ENCODE results near the gene OBSCN.
A peak's percentile ranks its signal among the peaks of the same experiment; 100 is the strongest.

OBSCN gene

DNA sequence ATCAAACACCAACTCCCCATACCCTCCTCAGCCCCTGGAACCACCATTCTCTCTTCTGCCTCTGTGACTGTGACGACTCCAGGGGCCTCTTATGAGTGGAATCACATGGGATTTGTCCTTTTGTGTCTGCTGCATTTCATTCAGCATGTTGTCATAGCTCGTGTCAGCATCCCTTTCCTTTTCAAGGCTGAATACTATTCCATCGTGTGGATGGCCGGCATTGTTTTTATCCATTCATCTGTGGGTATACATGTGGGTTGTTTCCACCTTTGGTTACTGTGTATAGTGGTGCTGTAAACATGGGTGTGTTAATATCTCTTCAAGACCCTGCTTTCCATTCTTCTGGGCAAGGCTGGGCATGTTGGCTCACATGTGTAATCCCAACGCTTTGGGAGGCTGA lies 17.1 kb upstream of the OBSCN start:
- no peak for DNase-seq (ENCODE audit: low read depth in 2 of 2)

DNA sequence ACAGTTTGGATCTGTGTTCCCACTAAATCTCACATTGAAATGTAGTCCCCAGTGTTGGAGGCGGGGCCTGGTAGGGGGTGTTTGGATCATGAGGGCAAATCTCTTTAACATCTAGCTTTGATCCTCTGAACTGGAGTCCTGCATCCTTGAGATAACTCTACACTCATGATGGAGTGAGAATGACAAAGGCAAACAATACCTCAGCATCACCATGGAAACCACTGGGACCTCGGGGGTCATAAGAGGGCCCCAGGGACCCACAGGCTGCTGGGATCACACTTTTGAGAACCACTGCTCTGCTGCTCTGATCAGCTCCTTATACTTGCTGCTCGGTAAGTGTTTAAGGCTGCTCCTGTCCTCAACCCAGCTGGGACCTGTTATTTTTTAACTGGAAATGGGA lies 13.4 kb upstream of the OBSCN start:
- no peak for DNase-seq (ENCODE audit: low read depth in 2 of 2)

DNA sequence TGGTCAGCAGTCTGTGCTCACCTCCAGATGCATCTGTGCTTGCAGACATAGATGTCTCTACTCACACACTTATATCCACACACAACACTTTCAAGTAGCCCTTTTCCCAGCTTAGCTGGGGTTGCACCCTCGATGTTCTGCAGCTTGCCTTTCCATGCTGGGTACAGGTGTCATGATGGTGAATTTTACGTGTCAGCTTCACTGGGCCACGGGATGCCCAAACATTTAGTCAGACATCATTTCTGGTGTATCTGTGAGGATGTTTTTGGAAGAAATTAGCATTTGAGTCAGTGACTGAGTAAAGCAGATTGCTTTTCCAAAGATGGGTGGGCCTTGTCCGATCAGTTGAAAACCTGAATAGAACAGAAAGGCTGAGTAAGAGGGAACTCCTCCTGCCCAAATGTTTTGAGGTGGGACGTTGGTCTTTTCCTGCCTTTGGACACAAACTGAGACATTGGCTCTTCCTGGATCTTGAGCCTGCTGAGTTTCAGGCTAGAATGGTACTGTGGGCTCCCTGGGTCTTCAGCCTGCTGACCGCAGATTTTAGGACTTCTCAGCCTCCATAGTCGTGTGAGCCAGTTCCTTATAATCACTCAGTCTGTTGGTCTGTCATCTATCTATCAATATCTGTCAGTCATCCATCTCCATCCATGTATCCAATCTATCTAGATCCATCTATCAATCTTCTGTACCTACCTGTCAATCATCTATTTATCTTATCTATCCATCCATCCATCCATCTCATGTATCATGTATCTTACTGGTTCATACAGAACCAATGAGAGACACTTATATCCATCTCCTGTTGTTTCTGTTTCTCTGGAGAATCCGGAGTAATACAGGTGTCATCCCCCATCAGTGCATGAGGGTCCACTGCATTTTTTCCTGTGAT lies 12.7 kb upstream of the OBSCN start:
- no peak for DNase-seq (ENCODE audit: low read depth in 2 of 2)

DNA sequence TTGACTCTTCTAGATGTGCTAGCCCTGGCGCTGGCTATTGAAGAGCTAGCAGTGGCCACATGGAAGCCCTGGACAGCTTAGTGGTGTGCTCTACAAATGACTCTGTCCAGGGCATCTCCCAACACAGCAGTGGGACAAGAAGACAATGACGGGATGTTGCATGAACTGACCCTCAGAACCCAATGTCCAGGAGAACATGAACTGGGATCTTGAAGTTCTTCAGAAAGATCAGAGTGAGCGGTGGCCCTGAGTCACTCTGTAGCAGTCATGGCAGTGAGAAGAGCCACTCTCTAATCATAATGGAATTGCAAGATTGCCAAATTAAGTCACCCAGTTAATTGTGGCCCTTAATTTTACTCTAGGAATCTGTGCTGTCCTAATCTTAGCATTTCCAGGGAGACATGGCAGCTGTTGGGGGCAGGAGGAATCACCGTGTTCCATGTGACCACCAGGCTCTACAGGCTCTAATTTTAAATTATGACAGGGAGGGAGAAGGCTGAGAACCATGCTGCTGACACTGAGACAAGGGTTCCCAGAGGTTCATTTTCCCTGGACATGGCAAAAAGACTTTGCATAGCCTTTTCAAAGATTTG lies 10.2 kb upstream of the OBSCN start:
- DNase-seq (ENCODE audit: low read depth in 2 of 2), result no peak

DNA sequence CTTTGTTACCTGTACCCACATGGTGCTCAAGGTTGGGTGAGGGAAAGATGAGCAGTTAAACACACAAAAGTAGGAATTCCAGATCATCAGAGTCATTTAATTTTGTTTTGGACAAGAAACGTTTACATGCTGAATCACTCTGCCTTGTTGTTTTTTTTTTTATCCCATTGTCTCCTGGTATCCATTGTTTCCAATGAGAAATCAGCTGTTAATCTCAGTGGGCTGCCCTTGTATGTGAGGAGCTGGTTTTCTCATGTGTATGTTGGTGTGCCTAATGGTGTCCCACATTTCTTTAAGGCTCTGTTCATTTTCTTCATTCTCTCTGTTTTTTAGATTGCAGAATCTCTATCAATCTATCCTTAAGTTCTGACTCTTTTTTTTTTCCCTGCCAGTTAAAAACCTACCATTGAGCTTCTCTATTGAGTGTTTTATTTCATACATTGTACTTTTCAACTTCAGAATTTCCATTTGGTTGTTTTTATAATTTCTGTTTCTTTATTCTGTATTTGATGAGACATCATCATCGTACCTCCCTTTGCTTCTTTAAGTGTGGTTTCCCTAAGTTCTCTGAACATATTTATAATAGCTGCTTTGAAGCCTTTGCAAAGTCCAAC lies 8.8 kb upstream of the OBSCN start:
- DNase-seq (ENCODE audit: low read depth in 2 of 2), result no peak

DNA sequence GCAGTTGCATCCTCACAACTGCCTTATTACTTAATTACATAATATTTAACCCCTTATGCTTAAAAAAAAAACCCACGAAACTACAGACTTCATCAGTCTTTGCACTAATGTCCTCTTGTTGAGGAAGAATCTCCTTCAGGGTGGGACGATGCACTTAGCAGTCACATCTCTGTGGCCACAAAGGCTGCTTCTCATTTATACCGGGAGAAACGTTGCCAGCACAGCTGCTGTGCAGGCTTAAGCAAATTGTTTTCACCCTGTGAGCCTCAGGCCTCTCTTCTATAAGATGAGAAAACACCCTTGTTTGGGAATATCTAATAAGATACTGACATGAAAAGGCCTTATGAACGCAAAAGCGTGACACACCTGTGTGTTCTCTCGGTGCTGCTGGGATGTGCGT lies 2.9 kb upstream of the OBSCN start:
- no peak for DNase-seq (ENCODE audit: low read depth in 2 of 2)

DNA sequence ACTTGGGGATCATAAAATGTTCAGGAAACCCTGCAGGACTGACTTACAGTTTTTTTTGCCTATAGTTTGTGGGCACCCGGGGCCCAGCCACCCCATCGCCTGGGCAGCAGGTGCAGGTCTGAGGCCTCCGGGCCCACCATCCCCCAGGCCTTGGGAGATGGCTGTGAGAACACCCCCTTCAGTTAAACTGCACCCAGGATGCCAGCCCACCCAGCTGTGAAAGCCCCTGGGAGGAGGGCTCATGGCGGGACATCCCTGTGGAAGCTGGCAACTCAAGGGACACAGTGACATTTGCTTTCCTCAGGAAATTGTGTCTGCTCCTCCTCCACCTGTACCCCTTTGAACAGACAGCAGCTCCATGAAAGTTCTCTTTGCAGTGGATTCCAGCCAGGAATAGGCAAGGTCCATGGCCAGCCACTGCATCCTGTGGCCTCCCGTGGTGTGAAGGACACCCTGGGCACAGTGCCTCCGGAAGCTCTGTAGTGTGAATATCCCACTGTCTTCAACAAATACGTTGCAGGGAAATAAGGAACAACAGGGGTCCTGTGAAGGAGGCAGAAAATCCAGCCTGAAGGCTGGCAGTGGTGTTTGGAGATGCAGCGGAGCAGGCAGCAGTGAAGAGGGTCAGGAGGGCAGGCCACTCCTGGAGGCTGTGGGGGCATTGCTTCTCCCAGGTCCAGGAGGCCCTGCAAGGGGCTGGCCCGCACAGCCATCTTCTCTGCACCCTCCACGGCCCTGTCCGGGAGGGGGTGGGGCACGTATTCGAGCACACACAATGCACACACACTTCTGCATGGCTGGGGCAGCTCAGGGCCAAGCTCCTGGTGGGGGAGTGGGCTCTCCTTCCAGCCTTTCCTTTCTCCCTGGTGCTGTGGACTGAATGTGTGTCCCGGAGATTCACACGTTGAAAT lies 2.1 kb upstream of the OBSCN start:
- no peak for DNase-seq (ENCODE audit: low read depth in 2 of 2)

DNA sequence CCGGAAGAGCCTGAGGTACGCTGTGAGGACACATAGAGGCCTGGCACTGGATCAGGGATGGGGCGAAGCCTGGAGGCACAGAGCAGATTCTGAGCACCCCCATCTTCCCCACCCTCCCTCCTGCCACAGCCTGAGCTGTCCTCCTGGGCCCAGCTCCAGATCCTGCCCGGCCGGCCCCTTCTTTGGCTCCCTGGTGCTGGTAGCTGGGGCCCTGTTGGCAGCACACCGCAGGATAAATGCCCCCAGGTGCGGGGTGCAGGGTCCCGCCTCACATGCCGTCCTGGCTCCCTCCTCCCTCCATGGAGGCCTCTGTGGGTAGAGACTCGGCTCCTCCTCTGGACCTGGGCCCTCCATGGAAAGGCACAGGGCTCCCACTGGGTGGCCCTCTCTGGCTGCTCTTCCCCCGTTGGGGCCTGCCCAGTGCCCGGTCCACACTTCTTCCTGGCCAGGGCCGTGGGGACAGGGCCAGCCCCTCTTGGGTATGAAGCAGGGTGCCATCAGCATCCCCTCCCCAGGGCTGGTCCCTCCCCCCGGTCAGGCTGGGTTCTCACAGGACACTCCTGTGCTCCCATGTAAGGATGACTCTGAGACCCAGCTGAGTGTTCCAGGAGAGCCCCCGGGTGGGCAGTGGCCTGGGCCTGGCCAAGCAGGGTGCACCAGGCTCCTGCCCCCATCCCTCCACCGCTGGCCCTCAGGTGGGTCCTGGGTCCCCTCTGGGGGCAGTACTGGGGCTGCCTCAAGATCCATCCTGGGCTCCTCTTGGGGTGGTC lies 1.1 kb upstream of the OBSCN start:
- DNase-seq (ENCODE audit: low read depth in 2 of 2), result no peak

DNA sequence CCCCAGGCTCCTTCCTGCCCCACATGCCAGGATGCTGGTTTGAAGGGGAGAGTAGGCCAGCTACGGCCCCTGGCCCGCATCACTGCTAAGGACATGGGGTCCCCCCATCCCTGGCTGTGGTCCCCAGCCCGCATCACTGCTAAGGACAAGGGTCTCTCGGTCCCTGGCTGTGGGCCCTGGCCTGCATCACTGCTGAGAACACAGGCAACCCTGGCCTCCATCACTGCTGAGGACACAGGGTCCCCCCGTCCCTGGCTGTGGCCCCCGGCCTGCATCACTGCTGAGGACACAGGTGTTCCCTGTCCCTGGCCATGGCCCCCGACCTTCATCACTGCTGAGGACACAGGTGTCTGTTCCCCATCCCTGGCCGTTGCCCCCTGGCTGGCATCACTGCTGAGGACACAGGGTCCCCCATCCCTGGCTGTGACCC lies 448 bp upstream of the OBSCN start:
- DNase-seq (ENCODE audit: low read depth in 2 of 2), result no peak

DNA sequence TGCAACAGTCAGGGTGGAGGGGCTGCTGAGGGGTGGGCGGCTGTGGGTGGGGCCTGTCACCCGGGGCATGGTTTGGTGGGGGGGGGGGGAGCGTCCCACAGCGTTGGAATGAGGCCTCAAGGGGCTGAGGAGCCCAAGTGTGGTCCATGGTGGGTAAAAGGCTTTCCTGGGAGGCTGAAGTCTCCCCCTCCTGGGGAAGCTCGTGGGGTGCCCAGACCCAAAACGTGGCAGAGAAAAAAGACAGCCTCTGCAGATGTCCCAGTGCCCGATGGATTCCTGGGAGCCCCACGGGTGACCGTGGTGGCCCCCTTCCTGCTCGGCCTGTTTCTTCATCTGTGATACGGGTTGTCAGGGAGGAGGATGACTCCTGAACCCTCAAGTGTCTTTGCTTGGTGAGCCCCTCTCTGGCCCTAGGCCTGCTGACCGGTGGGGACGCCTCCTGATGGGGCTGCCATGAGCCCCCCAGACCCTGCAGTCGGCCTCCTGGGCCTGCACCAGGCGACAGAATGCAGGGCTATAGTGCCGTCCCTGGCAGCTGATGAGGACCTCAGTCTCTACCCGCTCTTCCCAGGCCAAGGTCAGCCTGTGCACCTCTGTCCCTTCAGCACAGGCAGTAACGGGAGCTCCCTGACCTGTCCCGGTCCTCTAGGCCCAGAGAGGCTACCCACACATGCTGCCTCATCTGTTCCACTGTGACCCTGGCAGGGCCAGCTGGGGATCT lies 1.1 kb downstream of the OBSCN start:
- no peak for DNase-seq (ENCODE audit: low read depth in 2 of 2)

DNA sequence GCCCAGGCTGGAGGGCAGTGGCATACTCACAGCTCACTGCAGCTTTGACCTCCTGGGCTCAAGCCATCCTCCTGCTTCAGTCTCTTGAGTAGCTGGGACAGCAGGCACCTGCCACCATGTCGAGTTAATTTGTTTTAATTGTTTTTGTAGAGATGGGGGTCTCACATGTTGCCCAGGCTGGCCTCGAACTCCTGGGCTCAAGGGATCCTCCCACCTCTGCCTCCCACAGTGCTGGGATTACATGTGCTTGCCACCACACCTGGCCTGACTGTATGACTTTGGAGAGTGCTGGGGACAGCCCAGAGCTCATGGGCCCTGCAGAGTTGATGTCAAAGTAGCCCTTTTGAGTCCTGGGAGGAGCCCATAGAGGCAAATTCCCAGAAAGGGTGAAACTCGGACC lies 1.8 kb downstream of the OBSCN start:
- no peak for DNase-seq (ENCODE audit: low read depth in 2 of 2)

DNA sequence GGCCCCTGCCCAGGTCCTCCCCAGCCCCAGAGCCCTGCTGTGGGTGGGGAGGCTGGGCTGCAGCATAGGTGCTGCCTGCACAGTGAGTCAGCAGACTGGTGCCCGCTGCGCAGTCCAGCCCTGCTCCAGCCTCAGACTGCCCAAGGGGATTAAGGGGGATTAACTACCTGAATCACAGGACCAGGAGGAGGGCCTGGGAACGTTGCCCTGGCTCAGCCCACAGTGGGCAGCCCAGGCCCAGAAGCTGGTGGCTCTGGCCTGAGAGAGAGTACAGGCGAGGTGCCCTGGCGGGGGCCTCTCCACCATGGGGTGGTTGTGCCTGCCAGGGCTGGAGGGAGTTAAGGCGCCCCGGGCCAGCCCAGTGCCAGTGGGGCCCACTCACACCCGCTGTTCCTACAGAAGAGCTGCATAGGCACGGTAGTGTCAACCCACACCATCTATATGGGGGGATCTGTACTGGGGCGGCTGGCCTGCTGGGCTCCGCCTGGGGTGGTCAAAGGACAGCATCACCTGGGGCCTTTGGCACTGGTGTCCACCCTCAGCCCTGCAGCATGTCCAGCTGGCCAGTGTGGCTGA lies 2.3 kb downstream of the OBSCN start:
- DNase-seq (ENCODE audit: low read depth in 2 of 2), result no peak

DNA sequence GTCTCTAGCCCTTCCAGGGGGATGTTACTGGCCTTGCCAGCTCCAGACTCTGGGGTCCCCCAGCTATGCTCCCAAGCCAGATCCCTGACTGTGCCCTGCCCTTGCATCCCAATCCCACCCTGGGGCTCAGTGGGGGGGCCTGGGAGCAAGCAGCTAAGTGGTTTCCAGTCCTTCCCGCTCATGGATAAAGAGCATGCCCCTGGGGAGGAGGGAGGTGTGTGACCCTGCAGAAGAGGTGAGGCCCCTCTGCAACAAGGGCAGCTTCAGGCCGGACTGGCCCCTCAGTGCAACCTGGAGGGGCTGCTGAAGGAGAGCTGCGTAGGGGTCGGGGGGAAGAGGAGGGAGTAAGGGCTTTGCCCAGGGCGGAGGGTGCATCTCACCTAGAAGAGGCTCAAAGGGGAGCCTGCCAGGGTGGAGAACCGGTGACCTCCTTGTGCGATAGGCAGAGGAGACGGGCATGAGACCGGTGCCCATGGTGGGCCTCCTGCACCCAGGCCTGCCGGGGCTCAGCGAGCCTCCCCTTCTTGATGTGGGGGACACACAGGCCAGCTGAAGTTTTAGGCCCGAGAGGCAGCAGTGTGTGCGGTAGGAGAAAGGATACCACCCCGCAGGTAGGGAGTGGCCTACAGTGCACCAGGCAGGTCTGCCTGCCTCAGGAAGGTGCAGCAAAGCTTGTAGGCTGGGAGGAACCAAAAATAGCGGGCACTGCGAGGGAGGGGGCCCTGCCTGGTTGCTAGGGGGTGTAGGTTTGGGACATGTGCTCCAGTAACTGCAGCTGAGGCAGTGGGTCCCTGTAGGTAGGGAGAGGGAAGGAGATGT lies 3.1 kb downstream of the OBSCN start:
- no peak for DNase-seq (ENCODE audit: low read depth in 2 of 2)

DNA sequence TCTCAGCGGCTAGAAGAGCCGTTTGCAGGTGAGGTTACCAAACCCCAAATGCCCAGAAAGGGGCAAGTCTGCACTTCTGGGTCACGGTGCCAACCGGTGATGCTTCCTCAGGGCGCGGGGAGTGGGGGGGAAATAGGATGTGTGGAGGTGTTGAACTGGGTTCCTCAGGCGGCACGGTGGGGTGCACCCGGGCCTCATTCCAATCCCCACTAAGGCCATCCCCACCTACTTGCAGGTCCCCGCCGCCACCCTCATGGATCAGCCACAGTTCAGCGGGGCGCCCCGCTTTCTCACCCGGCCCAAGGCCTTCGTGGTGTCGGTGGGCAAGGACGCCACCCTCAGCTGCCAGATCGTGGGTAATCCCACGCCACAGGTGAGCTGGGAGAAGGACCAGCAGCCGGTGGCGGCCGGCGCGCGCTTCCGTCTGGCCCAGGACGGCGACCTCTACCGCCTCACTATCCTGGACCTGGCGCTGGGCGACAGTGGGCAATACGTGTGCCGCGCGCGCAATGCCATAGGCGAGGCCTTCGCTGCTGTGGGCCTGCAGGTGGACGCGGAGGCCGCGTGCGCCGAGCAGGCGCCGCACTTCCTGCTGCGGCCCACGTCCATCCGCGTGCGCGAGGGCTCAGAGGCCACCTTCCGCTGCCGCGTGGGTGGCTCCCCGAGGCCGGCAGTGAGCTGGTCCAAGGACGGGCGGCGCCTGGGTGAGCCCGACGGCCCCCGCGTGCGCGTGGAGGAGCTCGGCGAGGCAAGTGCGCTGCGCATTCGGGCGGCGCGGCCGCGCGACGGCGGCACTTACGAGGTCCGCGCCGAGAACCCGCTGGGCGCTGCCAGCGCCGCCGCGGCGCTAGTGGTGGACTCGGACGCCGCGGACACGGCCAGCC lies 3.9 kb downstream of the OBSCN start:
- DNase-seq (ENCODE audit: low read depth in 2 of 2), result no peak

DNA sequence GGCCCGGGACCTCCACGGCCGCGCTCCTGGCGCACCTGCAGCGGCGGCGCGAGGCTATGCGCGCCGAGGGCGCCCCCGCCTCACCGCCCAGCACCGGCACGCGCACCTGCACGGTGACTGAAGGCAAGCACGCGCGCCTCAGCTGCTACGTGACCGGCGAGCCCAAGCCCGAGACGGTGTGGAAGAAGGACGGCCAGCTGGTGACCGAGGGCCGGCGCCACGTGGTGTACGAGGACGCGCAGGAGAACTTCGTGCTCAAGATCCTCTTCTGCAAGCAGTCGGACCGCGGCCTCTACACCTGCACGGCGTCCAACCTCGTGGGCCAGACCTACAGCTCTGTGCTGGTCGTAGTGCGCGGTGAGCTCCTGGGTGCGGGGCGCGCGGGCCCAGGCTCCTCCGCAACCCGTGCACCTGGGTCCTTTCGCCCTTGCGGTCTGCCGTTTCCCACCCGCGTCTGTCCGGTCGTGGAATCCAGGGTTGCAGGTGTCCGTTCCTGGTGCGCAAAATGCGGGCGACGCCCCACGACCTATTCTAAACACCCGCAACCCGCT lies 4.6 kb downstream of the OBSCN start:
- DNase-seq (ENCODE audit: low read depth in 2 of 2), result no peak

DNA sequence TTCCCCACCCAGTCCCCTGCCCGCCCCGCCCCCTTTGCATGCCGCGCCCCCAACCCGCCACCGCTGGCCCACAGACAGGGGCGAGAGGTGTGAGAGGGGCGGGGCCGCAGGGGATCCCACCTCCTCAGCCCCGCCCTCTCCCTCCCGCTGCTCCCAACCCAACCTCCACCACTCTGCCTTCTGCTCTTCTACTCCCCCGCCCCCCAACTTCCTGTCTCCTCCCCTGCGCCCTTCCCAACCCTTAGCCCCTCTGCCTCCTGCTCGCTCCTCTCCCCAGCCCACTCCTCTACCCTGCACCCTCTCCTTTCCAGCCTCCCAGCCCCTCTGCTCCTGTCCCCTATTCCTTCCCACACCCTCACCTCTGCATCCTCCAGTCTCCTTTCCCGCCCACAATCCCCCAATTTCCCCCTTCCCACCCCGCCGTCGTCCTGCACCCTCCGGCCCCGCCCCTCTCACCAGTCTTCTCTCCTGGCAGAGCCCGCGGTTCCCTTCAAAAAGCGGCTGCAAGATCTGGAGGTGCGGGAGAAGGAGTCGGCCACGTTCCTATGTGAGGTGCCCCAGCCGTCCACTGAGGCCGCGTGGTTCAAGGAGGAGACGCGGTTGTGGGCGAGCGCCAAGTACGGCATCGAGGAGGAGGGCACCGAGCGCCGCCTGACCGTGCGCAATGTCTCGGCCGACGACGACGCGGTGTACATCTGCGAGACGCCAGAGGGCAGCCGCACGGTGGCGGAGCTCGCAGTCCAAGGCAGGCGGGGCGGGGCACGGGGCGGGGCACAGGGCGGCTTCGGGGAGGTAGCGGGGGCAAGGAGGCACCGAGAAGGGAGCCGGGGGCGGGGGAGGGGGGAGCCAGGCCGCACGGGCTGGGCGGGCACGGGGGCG lies 5.4 kb downstream of the OBSCN start:
- DNase-seq (ENCODE audit: low read depth in 2 of 2), result peak; percentile 73 to 93

Data from stimulated activated CD4-positive, alpha-beta T cell treated with anti-CD3 and anti-CD28 coated beads, Interleukin-12 subunit alpha, Interleukin-12 subunit beta, amount 100 ng/mL, for 24 hours (primary cell).